ENCODE data around the gene PBX1. TPM values are rescaled to one million over a fixed set of nuclear protein-coding genes. Genes with fewer than 3 reads are reported as not detected.
"Not testable (repeated sequence)": the region's sequence is repeated elsewhere in the genome, so short reads cannot be mapped to it uniquely, and the experiment has no call there.

Gene PBX1
- total RNA-seq, 1 donor from 2014 or later, result 52.2 TPM

DNA sequence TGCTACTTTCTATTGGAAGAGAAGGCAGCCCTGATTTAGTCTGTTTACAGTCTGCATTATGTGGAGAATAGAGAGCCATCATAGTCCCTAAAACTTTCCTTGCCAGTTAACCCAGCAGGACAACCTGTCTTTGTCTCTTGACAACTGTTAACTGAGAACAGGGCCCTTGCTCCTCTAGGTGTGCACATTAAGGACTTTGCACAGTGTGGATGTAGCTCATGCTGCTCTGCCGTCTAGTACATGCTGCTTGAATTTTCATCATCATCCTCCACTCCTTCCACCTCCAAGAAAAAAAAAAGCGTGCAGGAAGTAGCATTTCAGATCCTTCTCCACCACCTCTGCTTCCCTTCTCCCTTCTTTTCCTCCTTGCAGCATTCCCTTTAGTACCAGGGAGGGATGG, 91.5 kb downstream of the PBX1 start:
- DNase-seq (ENCODE audit: low spot score), result no peak
- intact Hi-C loops (cut with DNase I), result no loop called here

DNA sequence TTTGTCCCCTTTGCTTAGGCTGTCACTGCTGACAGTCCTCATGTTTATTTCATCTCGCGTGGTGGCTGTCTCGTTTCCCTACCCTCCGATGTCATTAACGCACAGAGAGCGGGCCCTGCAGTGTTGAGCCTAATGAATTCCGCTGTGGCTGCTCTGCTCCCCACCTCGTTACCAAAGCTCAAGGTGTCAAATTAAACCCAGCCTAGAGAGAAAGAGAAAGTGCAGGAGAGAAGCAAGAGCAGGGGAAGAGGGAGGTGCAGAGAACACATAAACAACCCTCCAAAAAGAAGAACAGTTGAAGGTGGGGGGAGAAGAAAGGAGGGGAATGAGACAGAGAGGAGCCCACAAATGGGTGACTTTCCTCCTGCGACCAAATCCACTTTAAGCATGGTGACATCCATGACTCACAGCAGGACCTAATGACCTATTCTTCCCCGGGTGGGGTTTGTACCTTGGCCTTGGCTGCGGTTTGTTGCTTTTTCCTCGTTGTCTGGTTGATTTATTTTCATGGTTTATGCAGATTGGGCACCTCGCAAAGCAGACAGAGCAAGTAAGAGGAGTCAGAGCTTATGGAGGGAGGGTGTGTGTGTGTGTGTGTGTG, 92.5 kb downstream of the PBX1 start:
- intact Hi-C loops (cut with DNase I), result no loop called here
- DNase-seq (ENCODE audit: low spot score), result no peak

DNA sequence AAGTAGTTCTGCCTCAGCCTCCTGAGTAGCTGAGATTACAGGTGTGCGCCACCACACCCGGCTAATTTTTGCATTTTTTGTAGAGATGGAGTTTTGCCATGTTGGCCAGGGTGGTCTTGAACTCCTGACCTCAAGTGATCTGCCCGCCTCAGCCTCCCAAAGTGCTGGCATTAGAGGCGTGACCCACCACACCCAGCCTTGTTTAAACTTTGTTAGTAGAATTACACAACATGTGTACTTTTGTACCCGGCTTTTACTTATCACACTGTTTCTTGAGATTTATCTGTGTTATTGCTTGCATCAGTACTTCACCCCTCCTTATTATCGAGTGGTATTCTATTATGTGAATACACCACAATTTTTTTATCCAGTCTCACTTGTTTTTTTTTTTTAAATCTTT, 94.0 kb downstream of the PBX1 start:
- DNase-seq (ENCODE audit: low spot score); intact Hi-C loops (cut with DNase I): not testable (repeated sequence)

DNA sequence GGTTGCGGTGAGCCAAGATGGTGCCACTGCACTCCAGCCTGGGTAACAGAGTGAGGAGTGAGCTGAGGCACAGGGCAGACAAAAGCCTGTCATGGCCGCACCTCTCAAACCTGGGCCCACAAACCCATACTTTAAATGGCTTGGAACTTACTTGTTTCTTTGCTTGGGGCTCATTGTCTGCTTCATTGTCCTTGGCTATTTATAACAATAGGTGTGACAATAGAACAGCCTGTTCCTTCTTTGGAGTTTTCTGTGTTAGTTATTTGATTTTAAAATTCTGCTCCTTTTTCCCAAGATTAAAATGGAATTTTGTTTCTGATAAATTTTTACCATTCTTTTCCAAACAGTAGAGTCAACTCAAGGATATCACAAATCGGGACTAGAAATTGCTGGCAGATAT, 94.7 kb downstream of the PBX1 start:
- intact Hi-C loops (cut with DNase I), result no loop called here
- no peak for DNase-seq (ENCODE audit: low spot score)

DNA sequence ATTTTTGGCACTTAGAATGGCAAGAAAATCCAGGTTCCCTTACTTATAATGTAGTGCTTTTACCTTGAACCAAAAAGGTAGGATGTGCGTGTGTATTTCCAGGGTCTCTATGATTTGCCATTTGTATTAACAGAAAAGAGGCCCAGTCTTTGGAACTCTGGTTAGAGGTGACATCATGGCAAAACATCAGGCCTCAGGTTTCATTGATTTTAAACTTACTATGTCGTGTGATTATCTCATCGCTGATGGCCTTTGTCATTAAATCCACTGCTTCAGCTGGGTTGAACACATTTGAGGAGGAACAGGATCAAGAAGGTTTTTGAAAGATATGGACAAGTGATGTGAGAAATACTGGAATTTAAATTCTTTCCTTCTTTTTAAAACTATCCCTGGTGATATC, 95.2 kb downstream of the PBX1 start:
- intact Hi-C loops (cut with DNase I), result no loop called here
- DNase-seq (ENCODE audit: low spot score), result no peak

DNA sequence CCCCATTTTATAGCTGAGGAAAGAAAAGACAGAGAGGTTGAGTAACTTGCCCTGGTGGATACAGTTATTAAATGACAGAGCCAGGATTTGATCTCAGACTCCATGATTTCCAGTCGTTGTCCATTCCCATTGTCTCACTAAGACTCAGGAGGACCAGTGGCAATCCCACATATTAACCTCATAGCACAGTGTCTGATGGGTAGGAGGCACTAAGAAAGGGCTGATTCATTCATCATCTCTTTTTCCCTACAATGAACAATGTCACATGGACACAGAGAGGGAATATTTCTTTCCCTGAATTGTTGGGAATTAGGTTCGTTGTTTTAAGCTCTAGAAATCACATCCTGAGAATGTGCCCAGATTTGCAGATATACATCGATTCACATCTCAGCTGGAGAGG, 99.9 kb downstream of the PBX1 start:
- DNase-seq (ENCODE audit: low spot score), result no peak
- intact Hi-C loops (cut with DNase I), result no loop called here

DNA sequence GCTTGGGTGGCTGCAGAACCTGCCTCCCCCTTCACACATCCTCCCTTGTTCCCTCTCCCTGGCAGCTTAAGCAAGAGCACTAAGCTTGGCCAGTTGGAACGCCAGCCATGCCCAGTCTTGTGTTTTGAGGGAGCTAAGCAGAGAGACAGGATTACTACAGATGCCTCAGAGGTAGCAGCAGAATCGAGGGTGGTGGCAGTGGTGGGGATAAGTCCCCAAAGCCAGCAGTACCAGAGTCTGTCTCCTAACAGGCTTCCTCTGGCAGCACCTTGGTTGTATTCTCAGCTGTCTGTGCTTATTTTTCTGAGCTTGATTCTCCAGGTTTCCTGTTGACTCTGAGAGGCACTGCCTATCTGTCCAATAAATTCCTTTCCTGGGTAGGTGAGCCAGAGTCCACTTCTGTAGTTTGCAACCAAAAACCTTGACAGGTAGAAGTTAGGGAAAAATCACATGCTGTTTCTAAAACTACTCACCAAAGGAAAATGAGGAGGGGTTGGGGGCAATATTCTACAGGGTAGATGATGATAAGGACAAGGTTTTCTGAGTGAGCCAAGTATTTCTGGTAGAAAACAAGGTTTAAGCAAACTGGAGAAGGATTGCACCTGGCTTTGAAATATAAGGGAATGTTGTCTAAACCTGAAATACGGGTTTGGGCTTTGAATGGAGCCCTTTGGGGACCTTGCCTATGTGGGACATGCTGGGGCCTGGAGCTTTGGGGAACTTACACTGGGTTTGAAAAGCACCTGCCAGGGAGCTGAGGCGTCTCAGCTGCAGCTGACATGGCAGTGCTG, 100.8 kb downstream of the PBX1 start:
- DNase-seq (ENCODE audit: low spot score), result no peak

DNA sequence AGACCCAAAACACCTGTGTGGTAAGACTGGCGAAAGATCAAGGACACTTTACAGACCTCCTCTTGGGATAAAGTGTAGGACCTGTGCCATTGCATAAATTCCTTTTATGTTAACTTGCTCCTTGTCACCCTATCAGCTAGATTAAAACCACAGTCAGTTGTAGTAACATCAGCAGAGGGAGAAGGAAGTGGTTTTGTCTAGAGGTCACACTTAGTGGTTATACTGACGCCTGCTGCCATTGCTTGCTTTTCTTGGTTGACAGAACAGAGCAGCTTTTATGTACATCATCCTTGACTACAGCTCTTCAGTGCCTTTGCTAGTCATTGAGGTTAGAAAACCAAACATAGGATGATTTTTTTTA, 101.4 kb downstream of the PBX1 start:
- DNase-seq (ENCODE audit: low spot score), result no peak
- intact Hi-C loops (cut with DNase I), result no loop called here

More for the DNA sequence above, 100.8 kb downstream of the PBX1 start:
- intact Hi-C loops (cut with DNase I), result no loop called here

DNA sequence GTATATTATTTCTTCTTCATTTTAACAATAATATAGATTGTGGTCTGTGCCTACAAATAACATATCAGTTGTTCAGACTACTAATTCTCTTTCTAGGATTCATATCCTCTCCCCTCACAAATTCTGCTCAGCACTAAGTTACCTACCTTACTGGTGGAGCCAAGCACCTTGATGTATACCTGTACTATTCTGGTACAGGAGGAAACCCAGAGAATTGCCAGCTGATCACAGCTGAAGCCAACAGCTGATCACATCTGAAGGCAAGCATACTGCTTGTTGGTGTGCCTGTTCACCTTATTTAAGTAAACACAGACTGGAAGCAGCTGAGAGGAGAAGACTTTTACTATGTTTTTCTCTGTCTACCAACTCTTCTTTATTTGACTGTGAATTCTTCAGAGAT, 101.8 kb downstream of the PBX1 start:
- intact Hi-C loops (cut with DNase I), result no loop called here
- no peak for DNase-seq (ENCODE audit: low spot score)

DNA sequence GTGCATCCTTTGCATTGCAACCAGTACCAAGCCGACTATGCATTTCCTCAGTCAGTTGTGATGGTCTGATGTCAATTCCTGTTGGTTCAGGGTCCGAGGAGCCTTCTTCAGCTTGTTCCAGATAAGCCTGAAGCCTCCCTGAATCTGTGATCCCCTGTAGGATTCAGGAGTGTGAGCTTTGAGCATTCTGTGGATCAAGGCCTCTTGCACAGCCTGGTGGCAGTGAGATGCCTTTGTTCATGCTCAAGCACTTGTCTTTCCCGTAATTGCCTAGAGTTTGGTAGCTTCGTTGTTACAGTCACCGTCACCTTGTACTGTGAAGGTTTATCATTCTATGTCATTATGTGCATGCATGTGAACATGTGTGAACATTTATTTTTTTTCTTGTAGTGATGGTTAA, 103.5 kb downstream of the PBX1 start:
- intact Hi-C loops (cut with DNase I), result no loop called here
- no peak for DNase-seq (ENCODE audit: low spot score)

DNA sequence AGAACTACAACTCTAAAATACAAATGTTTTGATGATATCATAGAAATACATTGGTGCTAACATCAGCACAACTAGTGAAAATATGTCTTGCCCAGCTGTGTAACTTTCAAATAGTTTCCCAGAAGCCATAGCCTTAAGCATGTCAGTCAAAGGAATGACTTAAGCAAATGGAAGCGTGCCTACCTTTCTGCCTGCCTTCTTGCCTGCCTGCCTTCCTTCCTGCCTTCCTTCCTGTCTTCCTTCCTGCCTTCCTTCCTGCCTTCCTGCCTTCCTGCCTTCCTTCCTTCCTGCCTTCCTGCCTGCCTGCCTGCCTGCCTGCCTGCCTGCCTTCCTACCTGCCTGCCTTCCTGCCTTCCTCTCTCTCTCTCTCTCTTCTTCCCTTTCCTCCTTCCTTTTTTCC, 104.0 kb downstream of the PBX1 start:
- DNase-seq (ENCODE audit: low spot score), result no peak
- intact Hi-C loops (cut with DNase I), result no loop called here

DNA sequence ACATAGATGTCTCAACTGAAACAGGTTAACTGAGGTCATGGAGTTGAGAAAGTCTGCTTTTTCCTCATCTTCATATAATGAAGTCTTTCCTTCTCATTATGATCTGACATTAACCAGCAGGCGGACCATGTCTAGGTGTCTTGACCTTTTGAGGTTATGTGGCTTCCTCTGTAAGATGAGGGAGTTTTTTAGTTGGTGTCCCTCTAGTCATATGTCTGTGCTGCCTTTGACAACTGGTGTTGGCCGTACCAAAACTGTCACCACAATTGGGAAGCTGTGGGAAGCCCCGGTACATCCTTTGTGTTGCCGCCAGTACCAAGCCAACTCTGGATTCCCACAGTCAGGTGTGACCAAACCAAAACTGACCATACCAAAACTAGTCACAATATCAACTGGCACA, 105.1 kb downstream of the PBX1 start:
- DNase-seq (ENCODE audit: low spot score), result no peak
- intact Hi-C loops (cut with DNase I), result no loop called here

DNA sequence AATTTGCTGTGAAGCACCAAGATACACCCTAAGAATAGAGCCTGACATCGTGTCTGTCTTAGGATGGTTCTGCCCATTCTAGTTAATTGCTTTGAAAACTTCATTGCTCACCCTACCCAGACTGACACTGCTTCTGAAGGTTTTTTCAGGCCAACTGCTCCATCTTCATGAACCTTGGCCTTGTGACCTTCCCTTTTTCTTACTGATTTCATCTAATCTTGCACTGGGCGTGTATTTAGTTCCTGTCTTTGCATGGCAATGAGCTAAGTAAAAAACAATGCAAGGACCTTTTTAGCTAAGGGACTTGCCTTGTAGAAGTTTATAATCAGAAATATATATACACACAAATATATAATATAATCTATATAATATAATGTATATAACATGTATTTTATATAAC, 108.0 kb downstream of the PBX1 start:
- intact Hi-C loops (cut with DNase I), result no loop called here
- no peak for DNase-seq (ENCODE audit: low spot score)

DNA sequence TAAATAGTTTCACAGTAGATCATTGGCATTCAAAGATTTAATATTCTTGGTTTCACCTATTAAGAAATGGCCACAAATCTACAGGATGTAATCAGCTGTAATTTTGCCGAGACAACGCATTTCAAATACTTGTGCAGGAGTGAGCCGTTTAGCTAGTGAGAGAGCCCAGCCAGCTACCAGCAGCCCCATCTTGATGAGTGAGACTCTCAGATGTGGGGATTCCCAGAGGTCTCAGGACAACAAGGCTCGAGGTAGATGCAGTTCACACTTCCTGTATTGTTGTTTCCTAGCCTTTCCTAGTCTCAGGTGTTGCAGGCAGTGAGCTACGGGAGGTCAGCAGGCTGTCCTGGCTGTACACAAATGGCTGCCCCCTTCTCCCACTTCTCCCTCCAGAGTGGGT, 108.6 kb downstream of the PBX1 start:
- intact Hi-C loops (cut with DNase I), result no loop called here
- no peak for DNase-seq (ENCODE audit: low spot score)

DNA sequence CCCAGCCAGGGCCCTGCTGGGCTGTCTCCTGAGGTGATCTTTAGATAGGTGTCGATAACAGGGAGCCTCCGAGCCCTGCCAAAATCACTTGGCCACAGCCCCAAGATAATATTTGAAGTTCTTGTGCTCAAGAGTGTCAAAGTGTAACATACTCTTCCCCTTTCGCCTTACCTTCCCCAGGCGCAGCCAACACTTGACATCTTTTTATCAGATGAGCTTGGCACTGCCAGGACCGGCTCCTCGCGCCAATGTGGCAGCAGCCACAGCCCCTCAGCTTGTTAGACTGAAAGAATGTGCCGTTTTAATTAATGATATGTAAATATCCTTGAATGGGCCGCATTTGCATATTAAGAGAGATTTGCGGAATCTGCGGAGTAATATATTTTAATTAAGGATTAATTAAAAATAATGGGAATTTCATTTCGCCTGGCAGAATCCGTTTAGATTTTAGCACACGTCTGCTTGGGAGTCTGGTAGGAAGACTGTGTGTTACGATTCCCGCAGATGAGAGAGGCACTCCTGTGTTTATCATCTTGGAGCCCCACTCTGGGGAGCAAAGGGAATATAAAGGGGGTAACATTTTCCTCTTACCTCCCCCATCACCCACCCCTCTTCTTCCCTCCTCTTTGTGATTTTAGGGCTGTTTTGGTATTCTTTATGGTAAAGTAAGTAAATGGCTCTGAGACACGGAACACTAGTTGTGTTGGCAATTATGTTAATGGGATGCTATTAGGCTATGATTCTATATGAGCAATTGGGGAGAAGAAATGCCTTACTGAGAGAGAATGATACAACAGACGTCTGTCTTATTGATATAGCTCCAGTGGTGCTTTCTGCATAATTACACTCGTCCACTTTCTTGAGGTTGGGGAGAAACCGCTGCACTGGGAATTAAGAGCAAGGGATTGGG, 109.8 kb downstream of the PBX1 start:
- intact Hi-C loops (cut with DNase I), result no loop called here
- DNase-seq (ENCODE audit: low spot score), result no peak

DNA sequence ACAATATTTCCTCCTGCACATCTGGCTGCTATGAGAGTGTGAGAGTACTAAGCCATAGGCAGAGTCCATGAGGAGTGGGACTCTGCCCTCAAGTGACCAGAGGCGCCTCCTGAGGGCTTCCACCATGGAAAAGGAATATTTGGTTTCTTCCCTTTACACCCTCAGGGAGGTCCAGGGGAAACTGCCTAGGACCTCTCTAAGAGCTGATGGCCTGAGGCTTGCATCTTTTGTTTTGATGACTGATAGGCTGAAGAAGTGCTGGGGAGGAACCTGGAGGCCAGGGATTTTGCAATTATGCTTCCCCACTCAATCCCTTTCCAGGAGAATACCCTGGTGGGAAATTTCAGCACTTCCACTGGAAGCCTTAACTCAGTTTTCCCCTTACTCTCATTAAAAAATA, 111.0 kb downstream of the PBX1 start:
- intact Hi-C loops (cut with DNase I), result no loop called here
- no peak for DNase-seq (ENCODE audit: low spot score)

DNA sequence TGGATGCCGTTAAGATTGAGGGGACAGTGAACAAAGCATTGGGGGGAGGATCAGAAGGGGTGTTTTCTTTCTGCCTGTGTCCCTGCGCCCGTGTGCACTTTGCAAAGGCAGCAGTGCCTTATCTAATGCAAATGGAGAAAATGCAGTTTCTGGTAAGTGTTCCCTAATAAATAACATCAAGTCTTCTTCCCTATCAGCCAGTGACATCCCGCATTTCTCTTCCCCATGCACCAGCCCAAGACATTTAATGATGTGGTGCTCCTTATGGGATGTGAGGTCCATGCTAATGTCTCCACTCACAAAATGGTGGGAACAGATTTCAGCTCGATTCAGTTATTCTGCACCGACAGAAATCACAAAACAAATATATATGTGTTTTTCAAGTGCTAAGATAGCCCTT, 111.8 kb downstream of the PBX1 start:
- intact Hi-C loops (cut with DNase I), result no loop called here
- no peak for DNase-seq (ENCODE audit: low spot score)

DNA sequence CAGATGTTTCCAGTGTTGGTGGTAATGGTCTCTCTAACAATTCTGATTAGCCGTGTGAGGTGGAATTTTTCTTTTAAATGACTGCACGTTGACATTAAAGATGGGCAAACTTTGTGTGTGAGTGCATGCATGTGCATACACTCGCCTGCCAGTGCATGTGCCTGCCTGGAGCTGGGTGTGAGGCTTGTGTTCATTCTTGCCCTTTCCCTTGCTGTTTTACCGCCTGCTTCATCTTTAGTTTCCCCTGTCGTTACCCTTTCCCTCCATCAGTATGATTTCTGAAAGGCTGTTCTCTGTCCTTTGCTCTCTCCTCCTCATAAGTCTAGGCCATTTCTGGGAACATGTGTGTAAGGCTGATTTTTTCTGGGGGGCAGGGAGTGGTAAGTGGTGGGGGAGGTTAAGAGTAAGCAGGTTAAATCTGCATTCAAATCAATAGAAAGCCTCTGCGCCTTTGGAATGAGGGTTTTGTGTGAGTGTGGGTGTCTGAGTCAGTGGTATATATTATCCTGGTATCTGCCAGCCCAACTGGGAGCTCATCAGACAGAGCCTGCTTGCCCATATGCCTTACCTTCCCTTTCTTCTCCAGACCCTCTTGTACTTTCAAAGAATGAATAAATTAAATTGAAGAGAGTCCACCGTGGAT, 112.5 kb downstream of the PBX1 start:
- intact Hi-C loops (cut with DNase I), result no loop called here
- no peak for DNase-seq (ENCODE audit: low spot score)

DNA sequence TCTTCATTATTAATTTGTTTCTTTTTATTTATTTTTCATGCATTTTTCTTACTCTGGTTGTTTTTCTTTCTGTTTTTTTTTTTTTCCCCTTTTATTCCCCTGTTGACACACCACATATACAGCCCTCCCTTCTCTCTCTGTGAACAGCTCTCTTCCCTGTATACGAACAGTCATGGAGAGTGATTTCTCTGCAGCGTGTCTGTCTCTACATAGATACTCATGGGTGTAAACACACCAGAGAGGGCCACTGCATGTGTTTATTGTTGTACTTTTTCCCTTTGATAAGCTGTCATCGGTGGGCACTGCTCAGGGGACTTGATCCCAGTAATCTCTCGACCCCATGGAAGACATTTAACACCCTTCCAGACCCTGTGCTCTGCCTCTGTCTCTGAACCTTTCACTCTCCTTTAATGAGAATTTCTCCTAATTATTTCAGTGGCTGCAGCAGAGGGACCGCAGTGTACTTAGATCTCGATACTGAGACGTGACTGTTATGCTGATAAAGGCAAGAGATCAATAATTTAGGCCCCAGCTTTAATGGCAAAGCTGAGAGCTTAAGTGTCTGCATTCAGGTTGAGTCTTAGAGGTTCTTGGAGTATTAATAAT, 113.1 kb downstream of the PBX1 start:
- no peak for DNase-seq (ENCODE audit: low spot score)
- intact Hi-C loops (cut with DNase I), result no loop called here

DNA sequence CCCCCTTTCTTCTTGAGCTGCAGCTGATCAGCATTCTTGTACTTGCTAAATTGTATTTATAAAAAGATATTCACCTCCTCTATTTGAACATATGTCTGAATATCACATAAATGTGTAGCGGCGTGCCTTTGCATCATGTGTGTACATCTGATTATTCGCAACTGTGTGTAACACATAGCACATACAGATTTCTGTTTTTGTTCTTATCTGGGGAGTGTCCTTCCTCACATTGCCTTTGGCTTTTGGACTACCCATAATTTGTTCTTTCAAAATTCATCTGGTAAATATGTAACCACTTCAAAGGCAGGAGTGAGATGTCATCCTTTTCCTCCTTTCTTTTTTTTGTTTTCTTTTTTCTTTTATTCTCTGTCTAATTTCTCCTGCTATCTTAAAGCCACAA, 113.6 kb downstream of the PBX1 start:
- intact Hi-C loops (cut with DNase I), result no loop called here
- DNase-seq (ENCODE audit: low spot score), result no peak

All from cardiac septum (tissue), 1 donor.